ENCODE data around the gene BARD1. TPM values are rescaled to one million over a fixed set of nuclear protein-coding genes. Genes with fewer than 3 reads are reported as not detected.

BARD1 gene
- total and polyA plus RNA-seq, 4 donors, result 0.54 to 11.3 (median 3.0) TPM

DNA sequence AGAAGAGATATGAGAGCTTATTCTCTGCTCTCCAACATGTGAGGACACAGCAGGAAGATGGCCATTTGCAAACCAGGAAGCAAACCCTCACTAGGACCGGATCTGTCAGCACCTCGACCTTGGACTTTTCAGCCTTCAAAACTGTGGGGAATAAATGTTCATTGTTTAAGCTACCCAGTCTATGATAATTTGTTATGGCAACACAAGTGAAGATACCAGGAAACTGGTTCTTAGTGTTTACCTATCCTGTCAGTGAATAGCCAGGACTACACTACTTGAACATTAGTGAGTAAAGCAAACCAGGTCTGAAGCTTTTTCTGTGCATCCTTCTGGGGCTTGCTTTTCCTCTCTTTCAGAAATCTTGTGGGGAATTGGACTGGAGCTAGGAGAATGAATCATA, 44.4 kb upstream of the BARD1 start:
- Histone ChIP-seq H3K27ac (ENCODE audit: low read depth in 1 of 2, low read length in 2 of 2) (no peak overlapping the region), H3K27me3 (ENCODE audit: control insufficient read depth in 4 of 4, insufficient read depth in 4 of 4, low read length in 3 of 4) (peaks cover 0 to 2% (median 0%) of the 10 kb centered on the region in 4 donors), H3K4me1 (ENCODE audit: control insufficient read depth in 4 of 4, insufficient read depth in 4 of 4, low read length in 3 of 4) (no peaks in the 10 kb centered on the region), H3K9me3 (ENCODE audit: control insufficient read depth in 4 of 4, low read length in 3 of 4) (no peaks in the 10 kb centered on the region), H3K36me3 (ENCODE audit: control insufficient read depth in 4 of 4, insufficient read depth in 3 of 4, low read depth in 1 of 4, low read length in 3 of 4) (no peaks in the 10 kb centered on the region), H3K4me3 (ENCODE audit: low read depth in 1 of 3, low read length in 3 of 3) (no peak overlapping the region), H3K9ac (ENCODE audit: low read depth in 1 of 2, low read length in 2 of 2) (no peak overlapping the region)
- no peak for DNase-seq (ENCODE audit: low spot score)
- 70% methylated on average over 2 of the region's 2 CpGs for WGBS
- TF ChIP-seq, protein P1, sequence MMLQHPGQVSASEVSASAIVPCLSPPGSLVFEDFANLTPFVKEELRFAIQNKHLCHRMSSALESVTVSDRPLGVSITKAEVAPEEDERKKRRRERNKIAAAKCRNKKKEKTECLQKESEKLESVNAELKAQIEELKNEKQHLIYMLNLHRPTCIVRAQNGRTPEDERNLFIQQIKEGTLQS (IDR thresholded peaks at IDR 0.05), result no peak
- TF ChIP-seq HNF4G (IDR thresholded peaks at IDR 0.05) (no peak), FOXA1 (IDR thresholded peaks at IDR 0.05) (no peak), HNF4A (conservative IDR thresholded peaks at IDR 0.05) (no peak), EGR1 (IDR thresholded peaks at IDR 0.05; ENCODE audit: low read depth in 2 of 2) (no peak), NR2F2 (IDR thresholded peaks at IDR 0.05) (no peak), GABPA (IDR thresholded peaks at IDR 0.05 in 1 of 2, conservative IDR thresholded peaks at IDR 0.05 in 1 of 2) (no peak), FOXA2 (IDR thresholded peaks at IDR 0.05) (no peak), SP1 (IDR thresholded peaks at IDR 0.05) (no peak), RXRA (IDR thresholded peaks at IDR 0.05) (no peak)
- TF ChIP-seq, protein P2, sequence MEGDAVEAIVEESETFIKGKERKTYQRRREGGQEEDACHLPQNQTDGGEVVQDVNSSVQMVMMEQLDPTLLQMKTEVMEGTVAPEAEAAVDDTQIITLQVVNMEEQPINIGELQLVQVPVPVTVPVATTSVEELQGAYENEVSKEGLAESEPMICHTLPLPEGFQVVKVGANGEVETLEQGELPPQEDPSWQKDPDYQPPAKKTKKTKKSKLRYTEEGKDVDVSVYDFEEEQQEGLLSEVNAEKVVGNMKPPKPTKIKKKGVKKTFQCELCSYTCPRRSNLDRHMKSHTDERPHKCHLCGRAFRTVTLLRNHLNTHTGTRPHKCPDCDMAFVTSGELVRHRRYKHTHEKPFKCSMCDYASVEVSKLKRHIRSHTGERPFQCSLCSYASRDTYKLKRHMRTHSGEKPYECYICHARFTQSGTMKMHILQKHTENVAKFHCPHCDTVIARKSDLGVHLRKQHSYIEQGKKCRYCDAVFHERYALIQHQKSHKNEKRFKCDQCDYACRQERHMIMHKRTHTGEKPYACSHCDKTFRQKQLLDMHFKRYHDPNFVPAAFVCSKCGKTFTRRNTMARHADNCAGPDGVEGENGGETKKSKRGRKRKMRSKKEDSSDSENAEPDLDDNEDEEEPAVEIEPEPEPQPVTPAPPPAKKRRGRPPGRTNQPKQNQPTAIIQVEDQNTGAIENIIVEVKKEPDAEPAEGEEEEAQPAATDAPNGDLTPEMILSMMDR (IDR thresholded peaks at IDR 0.05; ENCODE audit: low read depth, low read length, missing input control), result no peak
- TF ChIP-seq, protein P3, sequence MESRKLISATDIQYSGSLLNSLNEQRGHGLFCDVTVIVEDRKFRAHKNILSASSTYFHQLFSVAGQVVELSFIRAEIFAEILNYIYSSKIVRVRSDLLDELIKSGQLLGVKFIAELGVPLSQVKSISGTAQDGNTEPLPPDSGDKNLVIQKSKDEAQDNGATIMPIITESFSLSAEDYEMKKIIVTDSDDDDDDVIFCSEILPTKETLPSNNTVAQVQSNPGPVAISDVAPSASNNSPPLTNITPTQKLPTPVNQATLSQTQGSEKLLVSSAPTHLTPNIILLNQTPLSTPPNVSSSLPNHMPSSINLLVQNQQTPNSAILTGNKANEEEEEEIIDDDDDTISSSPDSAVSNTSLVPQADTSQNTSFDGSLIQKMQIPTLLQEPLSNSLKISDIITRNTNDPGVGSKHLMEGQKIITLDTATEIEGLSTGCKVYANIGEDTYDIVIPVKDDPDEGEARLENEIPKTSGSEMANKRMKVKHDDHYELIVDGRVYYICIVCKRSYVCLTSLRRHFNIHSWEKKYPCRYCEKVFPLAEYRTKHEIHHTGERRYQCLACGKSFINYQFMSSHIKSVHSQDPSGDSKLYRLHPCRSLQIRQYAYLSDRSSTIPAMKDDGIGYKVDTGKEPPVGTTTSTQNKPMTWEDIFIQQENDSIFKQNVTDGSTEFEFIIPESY (IDR thresholded peaks at IDR 0.05), result no peak

DNA sequence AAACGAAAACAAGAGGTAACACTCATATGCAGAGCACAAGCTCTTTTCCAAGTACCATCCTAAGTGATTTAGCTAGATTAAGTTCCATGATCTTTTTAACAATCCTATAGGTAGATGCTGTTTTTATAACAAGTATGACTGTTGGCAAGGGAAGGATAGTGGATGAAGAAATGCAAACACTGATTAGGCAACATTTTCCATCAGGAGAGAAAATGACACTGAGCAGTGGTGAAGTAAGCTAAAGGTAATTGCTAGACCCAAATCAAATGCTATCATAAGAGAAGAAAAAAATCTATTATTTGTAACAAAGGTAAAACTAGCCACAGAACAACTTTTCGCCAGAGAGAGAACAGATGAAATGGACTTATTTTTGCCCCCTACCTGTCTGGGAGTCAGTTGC, 34.3 kb upstream of the BARD1 start:
- peaks cover 0 to 2% (median 0%) of the 10 kb centered on the region in 4 donors for H3K4me1 ChIP-seq (ENCODE audit: control insufficient read depth in 4 of 4, insufficient read depth in 4 of 4, low read length in 3 of 4)
- peaks cover 0 to 2% (median 0%) of the 10 kb centered on the region in 4 donors for H3K9me3 ChIP-seq (ENCODE audit: control insufficient read depth in 4 of 4, low read length in 3 of 4)
- no peak overlapping the region for H3K27ac ChIP-seq (ENCODE audit: low read depth in 1 of 2, low read length in 2 of 2)
- H3K36me3 ChIP-seq (ENCODE audit: control insufficient read depth in 4 of 4, insufficient read depth in 3 of 4, low read depth in 1 of 4, low read length in 3 of 4), result no peaks in the 10 kb centered on the region
- 83% methylated on average over 2 of the region's 2 CpGs for WGBS
- H3K4me3 ChIP-seq (ENCODE audit: low read depth in 1 of 3, low read length in 3 of 3), result no peak overlapping the region
- H3K9ac ChIP-seq (ENCODE audit: low read depth in 1 of 2, low read length in 2 of 2), result no peak overlapping the region
- TF ChIP-seq GABPA (IDR thresholded peaks at IDR 0.05 in 1 of 2, conservative IDR thresholded peaks at IDR 0.05 in 1 of 2) (no peak), SP1 (IDR thresholded peaks at IDR 0.05) (peak; percentile 83), RAD21 (IDR thresholded peaks at IDR 0.05) (peak in 1 of 2 donors; percentile 19), EGR1 (IDR thresholded peaks at IDR 0.05; ENCODE audit: low read depth in 2 of 2) (peak; percentile 71 to 92), JUND (IDR thresholded peaks at IDR 0.05) (peak in 1 of 2 donors; percentile 39), RXRA (IDR thresholded peaks at IDR 0.05) (peak; percentile 73 to 78), HNF4A (conservative IDR thresholded peaks at IDR 0.05) (peak in 1 of 2 donors; percentile 43), FOXA2 (IDR thresholded peaks at IDR 0.05) (peak; percentile 37)
- TF ChIP-seq, protein P1 (IDR thresholded peaks at IDR 0.05), result peak; percentile 61
- TF ChIP-seq, protein P4, sequence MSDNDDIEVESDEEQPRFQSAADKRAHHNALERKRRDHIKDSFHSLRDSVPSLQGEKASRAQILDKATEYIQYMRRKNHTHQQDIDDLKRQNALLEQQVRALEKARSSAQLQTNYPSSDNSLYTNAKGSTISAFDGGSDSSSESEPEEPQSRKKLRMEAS (IDR thresholded peaks at IDR 0.05), result peak; percentile 33
- TF ChIP-seq, protein P2 (IDR thresholded peaks at IDR 0.05; ENCODE audit: low read depth, low read length, missing input control), result no peak
- TF ChIP-seq, protein P5, sequence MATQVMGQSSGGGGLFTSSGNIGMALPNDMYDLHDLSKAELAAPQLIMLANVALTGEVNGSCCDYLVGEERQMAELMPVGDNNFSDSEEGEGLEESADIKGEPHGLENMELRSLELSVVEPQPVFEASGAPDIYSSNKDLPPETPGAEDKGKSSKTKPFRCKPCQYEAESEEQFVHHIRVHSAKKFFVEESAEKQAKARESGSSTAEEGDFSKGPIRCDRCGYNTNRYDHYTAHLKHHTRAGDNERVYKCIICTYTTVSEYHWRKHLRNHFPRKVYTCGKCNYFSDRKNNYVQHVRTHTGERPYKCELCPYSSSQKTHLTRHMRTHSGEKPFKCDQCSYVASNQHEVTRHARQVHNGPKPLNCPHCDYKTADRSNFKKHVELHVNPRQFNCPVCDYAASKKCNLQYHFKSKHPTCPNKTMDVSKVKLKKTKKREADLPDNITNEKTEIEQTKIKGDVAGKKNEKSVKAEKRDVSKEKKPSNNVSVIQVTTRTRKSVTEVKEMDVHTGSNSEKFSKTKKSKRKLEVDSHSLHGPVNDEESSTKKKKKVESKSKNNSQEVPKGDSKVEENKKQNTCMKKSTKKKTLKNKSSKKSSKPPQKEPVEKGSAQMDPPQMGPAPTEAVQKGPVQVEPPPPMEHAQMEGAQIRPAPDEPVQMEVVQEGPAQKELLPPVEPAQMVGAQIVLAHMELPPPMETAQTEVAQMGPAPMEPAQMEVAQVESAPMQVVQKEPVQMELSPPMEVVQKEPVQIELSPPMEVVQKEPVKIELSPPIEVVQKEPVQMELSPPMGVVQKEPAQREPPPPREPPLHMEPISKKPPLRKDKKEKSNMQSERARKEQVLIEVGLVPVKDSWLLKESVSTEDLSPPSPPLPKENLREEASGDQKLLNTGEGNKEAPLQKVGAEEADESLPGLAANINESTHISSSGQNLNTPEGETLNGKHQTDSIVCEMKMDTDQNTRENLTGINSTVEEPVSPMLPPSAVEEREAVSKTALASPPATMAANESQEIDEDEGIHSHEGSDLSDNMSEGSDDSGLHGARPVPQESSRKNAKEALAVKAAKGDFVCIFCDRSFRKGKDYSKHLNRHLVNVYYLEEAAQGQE (IDR thresholded peaks at IDR 0.05), result no peak
- TF ChIP-seq, protein P3 (IDR thresholded peaks at IDR 0.05), result peak; percentile 53
- no peaks in the 10 kb centered on the region for H3K27me3 ChIP-seq (ENCODE audit: control insufficient read depth in 4 of 4, insufficient read depth in 4 of 4, low read length in 3 of 4)
- no peak for DNase-seq (ENCODE audit: low spot score)

Data from liver (tissue), 9 donors.